H1 (cell line): ENCODE measurements around the gene ARNT2. TPM values are rescaled to one million over a fixed set of nuclear protein-coding genes. Genes with fewer than 3 reads are reported as not detected.

Experiments used
- BCL11A ChIP-seq, 2 experiments: IDR thresholded peaks; one replicate each; pipeline ENCODE4 v1.6.1; 2011; ENCODE audit warnings: low read depth in 2 of 2, low read length in 2 of 2, mild to moderate bottlenecking in 2 of 2
- CHD7 ChIP-seq: fragments of 300-600 bp; sonication (generic); IDR thresholded peaks from 2 replicates; pipeline ENCODE4 v1.7.1; 2012; ENCODE audit warnings: low read length, moderate library complexity, mild to moderate bottlenecking, inconsistent platforms; ENCODE audit not compliant: insufficient replicate concordance
- EZH2 ChIP-seq: fragments of 200-600 bp; sonication (generic); IDR thresholded peaks from 2 replicates; pipeline ENCODE4 v1.7.1; 2012; ENCODE audit warnings: low read depth, mild to moderate bottlenecking, moderate library complexity, low read length, inconsistent platforms; ENCODE audit not compliant: severe bottlenecking
- SP2 ChIP-seq: IDR thresholded peaks from 2 replicates; pipeline ENCODE4 v1.6.1; 2012; ENCODE audit warnings: mild to moderate bottlenecking, low read length, inconsistent platforms
- polyA plus RNA-seq, 7 experiments: library from polyadenylated mRNA; depleted of rRNA in 3 of 7; stranded (reverse) in 5 of 7; unstranded in 2 of 7; fragments of >200 nt in 5 of 7; fragments of 200-250 nt in 2 of 7; gene quantifications; 1 replicate in 5 of 7; 2 replicates in 1 of 7; 4 replicates in 1 of 7; pipeline versions ENCODE4 v1.2.1 to v1.2.3, GENCODE V29; 2011 to 2013; ENCODE audit warnings: missing spikeins in 2 of 7, mixed read lengths in 2 of 7
- total RNA-seq: library from RNA; stranded (reverse); fragmentation: NEBNext Ultra II Directional; extraction: Animal tissue kit (Norgen Biotek cat#: 25700); gene quantifications from 2 replicates; pipeline ENCODE4 v1.2.1, GENCODE V29; 2021

Gene ARNT2
- total and polyA plus RNA-seq, 2 of the 8 experiments (the other 6 are each of a cell fraction or from before 2014, with no cell fraction given): 9.5 to 14.6 TPM

DNA sequence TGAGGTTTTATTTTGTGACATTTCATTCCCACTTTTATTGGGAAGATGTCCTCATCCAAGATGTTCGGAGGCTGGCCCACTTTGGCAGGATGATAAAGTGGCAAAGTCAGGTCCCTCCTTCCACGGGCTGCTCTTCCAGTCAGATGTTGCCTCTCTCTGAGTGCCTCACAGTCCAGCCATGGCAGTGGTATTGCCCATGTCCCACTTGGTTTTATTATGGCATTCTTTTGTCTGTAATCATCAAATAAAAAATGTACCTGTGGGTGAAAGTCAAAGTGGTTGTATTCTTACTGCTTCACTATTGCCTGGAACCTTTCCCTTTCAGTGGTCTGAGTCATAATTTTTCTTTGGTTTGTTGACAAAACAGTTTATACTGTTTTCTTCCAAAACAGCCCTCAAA lies 20.2 kb downstream of the ARNT2 start (continued):
- no peak for TF ChIP-seq CHD7
- TF ChIP-seq SP2: no peak
- no peak for TF ChIP-seq BCL11A (IDR thresholded peaks at IDR 0.05; ENCODE audit: low read depth in 2 of 2, low read length in 2 of 2)
- no peak for TF ChIP-seq EZH2
